ENCODE measurements around the gene MYLK4.

DNA sequence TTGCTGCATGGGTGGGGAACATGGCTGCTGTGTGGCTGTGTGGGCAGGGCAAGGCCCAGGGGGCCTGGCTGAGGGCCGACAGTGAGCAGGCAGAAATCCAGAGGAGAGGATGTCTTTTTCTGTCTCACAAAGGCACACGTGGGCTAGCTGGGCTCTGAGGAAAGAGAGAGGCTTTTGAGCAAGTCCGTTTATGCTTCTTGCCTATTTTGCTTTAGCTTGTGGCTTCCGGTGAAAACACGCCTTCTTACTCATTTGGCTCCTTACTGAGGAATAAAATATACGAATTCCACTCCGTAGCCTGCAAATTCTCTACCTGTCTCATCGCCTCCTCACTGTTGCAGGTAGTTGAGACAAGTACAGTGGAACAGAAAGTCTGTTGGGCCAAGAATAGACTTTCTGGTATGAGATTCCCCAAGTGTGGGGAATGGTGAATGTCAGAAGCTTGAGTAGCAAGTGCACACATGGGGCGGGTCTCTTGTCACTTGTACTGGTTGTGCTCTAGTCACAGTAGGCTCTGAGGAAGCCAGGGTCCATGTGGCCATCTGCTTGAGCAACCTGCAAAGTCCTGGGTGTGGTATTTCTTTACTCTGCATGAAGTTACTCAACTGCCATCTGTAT, 42.9 kb upstream of the MYLK4 start:
- TF ChIP-seq POLR2A (IDR thresholded peaks at IDR 0.05; ENCODE audit: low read depth, low read length) = no peak
- no peak for TF ChIP-seq POLR2AphosphoS5 (IDR thresholded peaks at IDR 0.05; ENCODE audit: low read depth, low read length)
- TF ChIP-seq TAF1 (IDR thresholded peaks at IDR 0.05; ENCODE audit: borderline replicate concordance, low read depth, low read length) = no peak

Data from GM12892 (cell line).